AG09309 (cell line): ENCODE measurements around the gene YRDC.

Experiments used
- DNase-seq: peaks from one replicate; pipeline ENCODE4 v3.0.0-alpha.2; 2010; ENCODE audit warnings: low read depth
- H3K4me3 ChIP-seq: 2 replicates; pipeline ENCODE4 v1.5.1; 2011; ENCODE audit warnings: mild to moderate bottlenecking, low read depth, low read length, moderate library complexity; ENCODE audit not compliant: control insufficient read depth
- TF ChIP-seq, protein P1 (sequence below): IDR thresholded peaks from 2 replicates; pipeline ENCODE4 v1.5.1; 2011; ENCODE audit warnings: mild to moderate bottlenecking, low read depth, low read length, inconsistent platforms; ENCODE audit not compliant: insufficient read depth, control insufficient read depth; ENCODE audit errors: missing control alignments

Gene YRDC, protein sequence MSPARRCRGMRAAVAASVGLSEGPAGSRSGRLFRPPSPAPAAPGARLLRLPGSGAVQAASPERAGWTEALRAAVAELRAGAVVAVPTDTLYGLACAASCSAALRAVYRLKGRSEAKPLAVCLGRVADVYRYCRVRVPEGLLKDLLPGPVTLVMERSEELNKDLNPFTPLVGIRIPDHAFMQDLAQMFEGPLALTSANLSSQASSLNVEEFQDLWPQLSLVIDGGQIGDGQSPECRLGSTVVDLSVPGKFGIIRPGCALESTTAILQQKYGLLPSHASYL

DNA sequence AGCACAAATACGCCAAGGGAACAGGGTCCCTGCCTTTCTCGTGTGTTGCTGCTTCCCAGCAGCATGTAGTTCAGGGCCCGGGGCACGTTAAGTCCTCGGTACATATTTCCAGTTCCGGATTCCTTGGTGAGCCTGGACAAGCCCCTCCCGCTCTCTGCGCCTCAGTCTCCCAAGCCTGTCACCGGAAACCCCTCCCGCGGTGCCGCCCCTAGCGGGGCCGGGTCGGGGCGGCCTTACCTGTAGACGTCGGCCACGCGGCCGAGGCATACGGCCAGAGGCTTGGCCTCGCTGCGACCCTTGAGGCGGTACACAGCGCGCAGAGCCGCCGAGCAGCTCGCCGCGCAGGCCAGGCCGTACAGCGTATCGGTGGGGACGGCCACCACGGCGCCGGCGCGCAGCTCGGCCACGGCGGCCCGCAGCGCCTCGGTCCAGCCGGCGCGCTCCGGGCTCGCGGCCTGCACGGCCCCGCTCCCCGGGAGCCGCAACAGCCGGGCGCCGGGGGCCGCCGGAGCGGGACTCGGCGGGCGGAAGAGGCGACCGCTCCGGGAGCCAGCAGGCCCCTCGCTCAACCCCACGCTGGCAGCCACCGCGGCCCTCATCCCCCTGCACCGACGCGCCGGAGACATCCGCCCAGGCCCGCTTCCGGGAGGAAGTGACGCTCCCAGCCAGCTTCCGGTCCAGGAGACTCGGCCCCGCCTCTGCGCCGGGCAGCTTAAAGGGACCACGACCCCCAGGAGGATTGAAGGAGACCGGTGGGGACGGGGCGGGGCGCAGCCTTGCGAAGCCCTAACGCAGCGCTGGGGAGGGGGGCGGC is at the start of gene YRDC, which contains the start of gene C1orf122:
YRDC (minus strand) TSS at position 654 of the 814 bp plus-strand sequence; CDS start at position 626, 28 bp downstream.
C1orf122 (plus strand) TSS at position 236 of the 814 bp plus-strand sequence. CDS start 615 bp downstream, outside the sequence.
- DNase-seq = peak; percentile 56
- TF ChIP-seq, protein P1, sequence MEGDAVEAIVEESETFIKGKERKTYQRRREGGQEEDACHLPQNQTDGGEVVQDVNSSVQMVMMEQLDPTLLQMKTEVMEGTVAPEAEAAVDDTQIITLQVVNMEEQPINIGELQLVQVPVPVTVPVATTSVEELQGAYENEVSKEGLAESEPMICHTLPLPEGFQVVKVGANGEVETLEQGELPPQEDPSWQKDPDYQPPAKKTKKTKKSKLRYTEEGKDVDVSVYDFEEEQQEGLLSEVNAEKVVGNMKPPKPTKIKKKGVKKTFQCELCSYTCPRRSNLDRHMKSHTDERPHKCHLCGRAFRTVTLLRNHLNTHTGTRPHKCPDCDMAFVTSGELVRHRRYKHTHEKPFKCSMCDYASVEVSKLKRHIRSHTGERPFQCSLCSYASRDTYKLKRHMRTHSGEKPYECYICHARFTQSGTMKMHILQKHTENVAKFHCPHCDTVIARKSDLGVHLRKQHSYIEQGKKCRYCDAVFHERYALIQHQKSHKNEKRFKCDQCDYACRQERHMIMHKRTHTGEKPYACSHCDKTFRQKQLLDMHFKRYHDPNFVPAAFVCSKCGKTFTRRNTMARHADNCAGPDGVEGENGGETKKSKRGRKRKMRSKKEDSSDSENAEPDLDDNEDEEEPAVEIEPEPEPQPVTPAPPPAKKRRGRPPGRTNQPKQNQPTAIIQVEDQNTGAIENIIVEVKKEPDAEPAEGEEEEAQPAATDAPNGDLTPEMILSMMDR = no peak
- H3K4me3 ChIP-seq = peak within 1 kb of the TSS; percentile 78

DNA sequence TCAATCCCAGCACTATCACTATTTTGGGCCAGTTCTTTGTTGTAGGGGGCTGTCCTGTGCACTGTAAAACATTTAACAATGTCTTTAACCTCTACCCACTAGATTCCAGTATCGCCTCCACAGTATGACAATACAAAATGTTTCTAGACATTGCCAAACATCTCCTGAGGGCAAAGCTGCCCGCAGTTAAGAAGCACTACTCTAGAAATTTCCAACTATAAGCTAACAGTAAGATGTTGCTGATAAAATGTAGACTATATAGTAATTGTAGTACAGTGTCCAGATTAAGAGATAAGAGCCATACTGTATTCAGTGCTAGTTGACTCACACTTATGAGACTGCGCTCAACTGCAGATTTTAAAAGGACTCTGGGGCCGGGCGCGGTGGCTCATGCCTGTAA is 46.4 kb upstream of the YRDC start:
- no peak overlapping the region for H3K4me3 ChIP-seq
- TF ChIP-seq, protein P1 = no peak
- no peak for DNase-seq

DNA sequence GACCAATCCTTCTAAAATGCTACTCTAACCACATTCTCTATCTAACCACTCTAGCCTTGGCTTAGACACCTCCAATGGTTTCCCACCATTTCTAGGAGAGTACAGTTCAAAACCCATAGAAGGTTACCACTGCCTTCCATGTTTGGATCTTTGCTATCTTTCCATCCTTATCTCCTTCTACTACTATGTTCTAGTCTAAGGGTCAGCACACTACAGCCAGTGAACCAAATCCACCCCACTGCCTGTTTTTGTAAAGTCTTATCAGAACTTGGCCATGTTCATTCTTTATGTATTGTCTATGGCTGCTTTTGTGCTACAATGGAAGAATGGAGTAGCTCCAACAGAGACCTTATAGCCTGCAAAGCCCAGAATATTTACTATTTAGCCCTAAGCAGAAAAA is 45.1 kb upstream of the YRDC start:
- no peak overlapping the region for H3K4me3 ChIP-seq
- no peak for DNase-seq
- TF ChIP-seq, protein P1 = no peak

DNA sequence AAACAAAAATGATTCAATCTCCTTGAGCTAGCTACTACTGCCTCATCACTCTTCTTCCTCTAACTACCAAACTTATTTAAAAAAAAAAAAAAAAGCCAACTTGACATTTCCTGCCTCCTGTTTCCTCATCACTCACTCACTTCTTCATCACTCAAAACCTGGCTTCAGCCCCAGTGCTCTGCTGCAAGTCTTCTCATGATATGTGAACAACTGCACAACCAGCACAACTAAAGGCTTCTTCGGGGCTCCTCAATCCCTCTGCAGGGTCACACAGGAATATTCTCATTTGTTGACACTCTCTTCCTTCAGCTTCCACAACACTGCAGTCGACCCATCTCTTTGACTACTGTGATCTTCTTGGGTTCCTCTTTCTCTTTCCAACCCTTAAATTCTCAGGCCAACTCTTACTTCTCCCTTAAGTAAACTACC is 43.8 kb upstream of the YRDC start:
- H3K4me3 ChIP-seq = no peak overlapping the region
- TF ChIP-seq, protein P1 = no peak
- no peak for DNase-seq

DNA sequence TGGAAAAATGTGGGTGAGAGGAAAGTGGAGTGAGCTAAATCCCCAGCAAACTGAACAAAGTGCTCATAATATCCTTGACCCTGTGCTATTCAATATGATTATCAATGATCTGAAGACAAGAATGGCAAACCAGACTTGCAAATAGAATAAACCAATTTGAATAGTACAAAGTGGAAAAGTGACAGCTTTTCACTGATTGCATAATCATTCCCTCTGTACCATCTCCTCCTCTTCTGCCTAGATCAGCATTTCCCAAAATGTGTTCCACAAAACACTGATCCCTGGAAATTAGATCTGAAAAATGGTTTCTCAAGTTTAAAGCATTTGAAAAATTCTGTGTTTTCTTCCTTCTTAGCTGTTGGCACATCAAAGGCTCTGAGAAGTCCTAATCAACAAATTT is 43.3 kb upstream of the YRDC start:
- TF ChIP-seq, protein P1 = no peak
- no peak overlapping the region for H3K4me3 ChIP-seq
- DNase-seq = no peak

DNA sequence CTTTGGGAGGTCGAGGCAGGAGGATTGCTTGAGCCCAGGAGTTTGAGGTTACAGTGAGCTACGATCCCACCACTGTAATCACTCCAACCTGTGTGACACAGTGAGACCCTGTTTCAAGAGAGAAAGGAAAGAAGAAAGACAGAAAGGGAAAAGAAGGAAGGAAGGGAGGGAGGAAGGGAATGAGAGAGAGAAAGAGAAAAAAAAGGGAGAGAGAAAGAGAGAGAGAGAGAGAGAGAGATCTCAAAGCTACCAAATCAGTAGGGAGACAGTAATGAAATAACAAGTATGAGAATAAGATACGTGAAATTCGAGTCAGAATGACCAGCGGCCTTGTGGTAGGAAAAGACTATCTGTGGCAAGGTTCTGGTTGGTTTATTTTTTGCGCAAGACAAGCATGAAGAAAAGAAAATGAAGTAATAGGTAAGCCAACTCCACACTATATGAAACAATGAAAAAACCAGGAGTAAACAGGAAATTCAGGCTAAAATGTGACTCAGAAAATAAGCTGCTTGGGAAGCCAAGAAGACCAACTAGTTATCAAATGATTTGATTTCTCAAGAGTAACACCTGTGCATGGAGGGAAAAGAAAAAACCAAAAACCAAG is 42.4 kb upstream of the YRDC start:
- no peak overlapping the region for H3K4me3 ChIP-seq
- DNase-seq = no peak
- TF ChIP-seq, protein P1 = no peak
